GM20431 (cell line): ENCODE results near the gene ANKRD11.

Source experiments
- in situ Hi-C: fragments of 300-500 bp; cut with MseI, MboI; formaldehyde crosslinking; loops from one replicate; pipeline ENCODE4 v1.15.0; 2020; ENCODE audit warnings: low sequenced_read_pairs; ENCODE audit not compliant: unreplicated experiment

Gene ANKRD11

DNA sequence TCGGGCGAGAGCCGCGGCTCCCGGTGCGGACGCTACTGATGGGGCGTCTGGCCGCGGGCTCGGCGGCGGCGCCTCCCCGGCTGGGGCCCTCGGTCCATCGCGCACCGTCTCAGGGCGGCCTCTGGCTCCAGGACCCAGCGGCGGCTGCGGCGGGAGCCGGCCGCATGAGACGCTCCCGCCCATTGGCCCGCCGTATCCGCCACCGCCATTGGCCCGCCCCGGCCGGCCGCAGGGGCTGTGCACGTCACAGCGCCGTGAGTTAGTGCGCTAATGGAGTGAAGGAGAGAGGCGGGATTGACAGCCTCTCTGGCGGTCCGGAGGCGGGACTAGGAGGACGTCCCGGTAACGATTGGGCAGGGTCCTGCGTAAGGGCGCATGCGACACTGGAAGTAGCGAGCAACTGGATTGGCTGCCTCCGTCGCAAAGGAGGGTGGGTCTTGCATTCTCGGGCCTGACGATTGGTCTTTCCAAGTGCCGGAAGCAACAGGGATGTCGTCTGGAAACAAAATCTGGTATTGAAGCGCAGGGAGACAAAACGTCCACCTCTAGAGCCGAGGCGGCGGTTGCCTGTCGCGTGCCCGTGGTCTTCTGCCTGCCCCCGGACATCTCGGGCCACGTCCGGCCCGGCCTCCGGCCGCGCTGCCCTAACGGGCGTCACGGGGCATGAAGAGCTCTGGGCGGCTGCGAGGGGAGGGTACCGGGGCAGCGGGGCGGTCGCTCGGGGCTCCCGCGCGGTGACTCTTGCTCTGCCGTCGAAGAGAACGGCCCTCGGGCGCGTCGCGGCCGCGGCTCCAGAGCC lies at the start of gene ANKRD11:
ANKRD11 (minus strand) TSS at position 123 of the 799 bp plus-strand sequence. CDS start 173,542 bp downstream, outside the sequence.
- in situ Hi-C loops = no loop called here

DNA sequence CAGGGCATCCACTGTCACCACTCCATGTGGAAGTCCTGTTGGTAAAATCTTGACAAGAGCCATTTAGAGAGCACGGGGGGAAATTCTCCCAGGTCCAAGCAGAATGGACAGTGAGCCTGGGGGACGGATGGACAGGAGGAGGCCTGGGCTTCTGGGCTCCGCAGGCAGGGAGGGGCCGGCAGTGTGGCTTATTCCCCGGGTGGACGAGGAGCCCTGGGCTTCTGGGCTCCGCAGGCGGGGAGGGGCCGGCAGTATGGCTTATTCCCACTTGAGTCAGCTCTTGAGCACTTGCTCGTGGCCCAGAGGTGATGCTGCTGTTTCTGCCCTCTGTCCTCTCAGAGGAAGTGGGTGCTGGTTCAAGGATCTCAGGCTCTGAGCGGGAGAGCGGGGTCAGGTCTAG lies 47.9 kb upstream of the ANKRD11 start:
- in situ Hi-C loops = no loop called here

DNA sequence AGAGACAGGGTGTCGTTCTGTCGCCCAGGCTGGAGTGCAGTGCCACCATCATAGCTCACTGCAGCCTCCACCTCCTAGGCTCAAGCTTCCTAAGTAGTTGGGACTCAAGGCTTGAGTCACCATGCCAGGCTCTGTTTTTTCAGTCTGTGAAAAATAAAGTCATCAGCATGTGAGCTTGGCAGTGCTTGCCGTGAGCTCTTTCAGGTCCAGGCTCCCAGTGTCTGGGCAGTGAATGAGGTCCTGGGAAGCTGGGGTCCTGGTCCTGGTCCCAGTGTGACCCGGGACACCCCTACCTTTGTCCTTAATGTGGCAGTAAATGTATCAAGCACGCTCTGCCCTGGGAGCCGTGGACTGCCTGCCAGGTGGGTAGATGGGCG lies 47.2 kb upstream of the ANKRD11 start:
- in situ Hi-C loops = no loop called here

DNA sequence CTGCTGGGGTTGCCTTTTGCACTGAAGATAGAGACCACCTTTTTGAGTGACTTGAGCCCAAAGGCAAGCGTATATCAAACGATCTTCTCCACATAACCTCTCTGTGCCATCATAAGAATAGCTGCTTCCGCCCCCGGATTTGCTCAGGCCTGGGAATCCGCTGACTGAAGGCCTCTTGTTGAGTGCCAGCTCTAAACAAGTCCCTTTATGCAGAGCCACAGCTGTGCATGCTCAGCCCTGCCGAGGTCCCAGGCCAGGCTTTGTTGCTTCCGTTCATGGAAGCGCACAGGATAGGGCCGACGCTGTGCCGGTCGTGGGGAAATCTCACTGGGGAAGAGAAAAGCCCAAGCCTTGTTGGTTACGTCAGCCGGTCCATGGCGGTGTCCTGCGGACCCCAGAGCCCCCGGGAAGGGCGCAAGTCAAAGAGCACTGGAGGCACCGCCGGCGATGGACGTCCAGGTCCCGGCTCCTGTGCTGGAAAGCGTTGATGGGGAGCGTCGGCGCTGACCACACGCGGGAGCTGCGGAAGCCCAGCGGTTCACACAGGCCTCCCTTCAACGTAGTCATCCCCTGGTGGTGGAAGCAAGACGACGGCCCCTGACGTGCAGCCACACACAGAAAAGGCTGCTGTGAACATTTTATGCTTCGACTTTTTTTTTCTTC lies 46.7 kb upstream of the ANKRD11 start:
- in situ Hi-C loops = no loop called here

- in situ Hi-C loops = no loop called here
Measured at GRCh38 chr16:89536371-89536770, 46.0 kb upstream of the ANKRD11 start.

DNA sequence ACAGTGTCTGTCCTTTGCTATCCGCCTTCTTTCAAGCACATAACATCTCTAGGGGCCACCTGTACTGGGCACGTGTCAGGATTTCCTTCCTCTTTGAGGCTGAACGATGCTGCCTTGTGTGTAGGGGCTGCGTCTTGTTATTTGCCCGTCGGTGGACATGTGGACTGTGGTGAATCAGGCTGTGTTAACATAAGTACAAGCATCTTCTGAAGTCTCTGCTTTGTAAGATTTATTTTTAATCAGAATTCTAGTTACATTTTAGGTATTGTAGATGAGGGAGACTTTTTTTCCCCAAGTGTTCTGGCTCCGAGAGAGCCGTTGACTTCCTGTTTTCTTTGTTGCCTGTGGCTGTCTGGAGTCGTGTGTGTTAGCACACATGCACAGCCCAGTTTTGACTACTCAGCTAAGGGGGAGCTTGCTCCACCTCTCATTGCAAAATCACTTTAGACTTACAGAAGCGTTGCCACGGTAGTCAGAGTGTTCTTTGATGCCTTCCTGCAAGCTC lies 43.9 kb upstream of the ANKRD11 start:
- in situ Hi-C loops = no loop called here

- in situ Hi-C loops = no loop called here
Measured at GRCh38 chr16:89531821-89532526, 41.6 kb upstream of the ANKRD11 start.

DNA sequence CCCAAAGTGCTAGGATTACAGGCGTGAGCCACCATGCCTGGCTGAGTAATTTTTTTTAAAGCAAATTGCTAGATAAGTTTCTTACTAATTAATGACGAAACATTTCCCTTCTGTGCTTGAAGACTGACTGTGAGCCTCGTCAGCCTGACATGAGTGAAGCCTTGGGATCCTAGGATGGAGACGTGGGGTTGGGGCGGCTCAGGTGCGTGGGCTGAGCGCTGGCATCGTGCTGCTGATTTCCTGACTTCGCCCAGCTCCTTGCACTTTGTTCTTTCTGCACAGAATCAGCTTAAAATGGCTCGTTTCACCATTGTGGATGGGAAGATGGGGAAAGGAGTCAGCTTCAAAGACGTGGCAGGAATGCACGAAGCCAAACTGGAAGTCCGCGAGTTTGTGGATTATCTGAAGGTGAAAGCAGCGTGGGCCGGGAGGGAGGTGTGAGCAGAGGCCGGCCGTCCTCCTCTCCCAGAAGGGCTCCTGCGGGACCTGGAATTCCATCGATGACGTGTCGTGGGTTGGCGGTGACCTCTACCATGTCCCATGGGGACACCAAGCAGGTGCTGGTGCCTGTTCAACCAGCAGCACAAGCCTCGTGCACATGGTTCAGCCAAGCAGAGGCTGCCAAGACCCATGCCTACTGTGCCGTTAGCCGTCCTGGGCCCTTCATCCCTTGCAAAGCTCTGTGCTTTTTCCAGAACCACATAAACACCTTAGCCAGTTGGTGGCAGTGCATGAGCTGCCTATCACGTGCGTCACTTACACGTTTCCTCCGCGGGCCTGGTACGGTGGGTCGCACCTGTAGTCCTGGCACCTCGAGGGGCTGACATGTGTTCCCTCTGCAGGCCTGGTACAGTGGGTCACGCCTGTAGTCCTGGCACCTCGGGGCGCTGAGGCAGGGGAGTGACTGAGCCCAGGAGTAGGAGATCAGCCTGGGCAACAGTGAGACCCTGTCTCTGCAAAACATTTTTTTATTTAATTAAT lies 40.3 kb upstream of the ANKRD11 start:
- in situ Hi-C loops = no loop called here

- in situ Hi-C loops = no loop called here
Measured at GRCh38 chr16:89529097-89529496, 38.7 kb upstream of the ANKRD11 start.

- in situ Hi-C loops = no loop called here
Measured at GRCh38 chr16:89525146-89525913, 35.0 kb upstream of the ANKRD11 start.

DNA sequence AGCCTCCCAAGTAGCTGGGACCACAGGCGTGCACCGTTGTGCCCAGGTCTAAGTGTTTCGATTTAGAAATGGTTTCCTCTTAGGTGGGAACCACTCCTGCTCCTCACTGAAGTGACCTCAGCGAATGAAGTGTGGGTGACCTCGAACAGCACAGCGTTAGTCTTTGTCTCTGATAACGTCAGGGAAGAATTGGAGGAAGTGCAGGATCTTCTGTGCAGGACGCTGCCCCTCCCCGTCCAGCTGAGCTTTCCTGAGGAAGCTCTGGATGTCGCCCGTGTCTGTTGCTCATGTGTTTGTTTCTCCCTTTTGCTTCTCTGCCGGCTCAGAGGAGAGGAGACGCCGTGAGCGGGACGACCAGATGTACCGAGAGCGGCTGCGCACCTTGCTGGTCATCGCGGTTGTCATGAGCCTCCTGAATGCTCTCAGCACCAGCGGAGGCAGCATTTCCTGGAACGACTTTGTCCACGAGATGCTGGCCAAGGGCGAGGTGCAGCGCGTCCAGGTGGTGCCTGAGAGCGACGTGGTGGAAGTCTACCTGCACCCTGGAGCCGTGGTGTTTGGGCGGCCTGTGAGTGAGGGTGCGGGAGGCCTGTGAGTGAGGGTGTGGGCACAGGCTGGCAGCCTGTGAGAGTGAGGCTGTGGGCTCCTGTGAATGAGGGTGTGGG lies 33.5 kb upstream of the ANKRD11 start:
- in situ Hi-C loops = no loop called here

- in situ Hi-C loops = no loop called here
Measured at GRCh38 chr16:89522287-89522686, 31.9 kb upstream of the ANKRD11 start.

DNA sequence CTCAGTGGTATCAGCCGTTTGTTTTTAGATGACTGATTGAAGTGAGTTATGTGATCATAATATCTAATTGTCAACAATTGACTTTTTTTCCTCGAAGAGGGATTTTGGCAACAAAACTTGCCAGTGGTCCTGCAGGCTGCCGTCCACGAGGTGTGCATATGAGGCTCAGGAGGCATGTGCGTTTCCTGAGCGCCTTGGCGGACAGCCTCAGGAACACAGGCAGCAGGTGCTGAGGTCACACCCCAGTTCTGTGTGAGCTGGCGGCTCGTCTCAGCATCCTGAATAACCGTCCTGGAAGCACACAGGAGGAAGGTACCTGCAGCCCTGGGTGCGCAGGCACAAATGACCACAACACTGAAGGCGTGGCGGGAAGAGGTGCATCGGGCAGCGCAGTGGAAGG lies 29.5 kb upstream of the ANKRD11 start:
- in situ Hi-C loops = no loop called here

- in situ Hi-C loops = no loop called here
Measured at GRCh38 chr16:89517128-89517527, 26.8 kb upstream of the ANKRD11 start.

GRCh38 chr16:89512453-89512852 lies 22.1 kb upstream of the ANKRD11 start:
- in situ Hi-C loops = no loop called here

DNA sequence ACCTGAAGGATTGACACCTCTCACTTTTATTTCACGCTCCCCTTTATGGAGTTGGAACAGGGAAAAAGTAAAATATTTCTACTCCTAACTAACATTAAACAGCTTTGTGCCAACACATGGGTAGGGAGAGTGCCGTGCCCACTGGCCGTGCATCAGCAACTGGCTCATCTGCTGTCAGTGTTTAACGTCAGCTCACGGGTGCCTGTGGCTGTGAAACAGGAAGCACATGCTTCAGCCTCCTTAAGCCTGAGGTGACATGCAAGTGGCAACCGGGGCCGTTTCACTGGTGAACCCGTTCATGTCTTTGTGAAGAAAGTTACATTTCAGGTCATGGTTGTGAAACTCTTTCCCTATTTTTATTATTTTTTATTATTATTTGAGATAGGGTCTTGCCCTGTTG lies 21.0 kb upstream of the ANKRD11 start:
- in situ Hi-C loops = no loop called here

- in situ Hi-C loops = no loop called here
Measured at GRCh38 chr16:89510526-89510925, 20.2 kb upstream of the ANKRD11 start.

DNA sequence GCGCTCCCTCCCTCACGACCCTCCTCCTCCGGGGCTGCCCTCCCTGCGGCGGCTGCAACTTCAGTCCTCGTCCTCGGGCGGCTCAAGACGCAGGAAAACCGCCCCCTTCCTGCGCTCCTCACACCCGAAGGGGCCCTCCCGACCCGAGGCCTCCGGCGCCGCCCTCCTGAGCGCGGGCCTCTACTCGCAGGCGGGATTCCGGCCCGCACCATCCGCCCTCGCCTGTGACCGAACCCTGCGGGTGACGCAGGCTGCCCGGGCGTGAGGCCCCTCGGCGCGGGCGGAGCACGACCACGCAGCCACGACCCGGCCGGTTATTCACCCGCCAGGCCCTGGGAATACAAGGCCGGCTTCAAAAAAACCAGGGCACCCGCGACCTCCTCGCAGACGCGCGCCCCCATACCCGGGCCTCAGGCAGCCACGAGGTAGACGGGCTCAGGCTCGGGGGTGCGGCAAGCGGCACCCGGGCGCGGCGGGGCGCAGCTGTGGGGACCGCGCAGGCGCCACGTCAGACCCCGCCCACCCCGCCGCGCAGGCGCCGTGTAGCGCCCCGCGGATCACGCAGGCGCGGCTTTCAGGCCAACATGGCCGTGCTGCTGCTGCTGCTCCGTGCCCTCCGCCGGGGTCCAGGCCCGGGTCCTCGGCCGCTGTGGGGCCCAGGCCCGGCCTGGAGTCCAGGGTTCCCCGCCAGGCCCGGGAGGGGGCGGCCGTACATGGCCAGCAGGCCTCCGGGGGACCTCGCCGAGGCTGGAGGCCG lies 17.7 kb upstream of the ANKRD11 start, which contains the start of gene SPG7:
SPG7 (plus strand) TSS at position 570 of the 757 bp plus-strand sequence; CDS start at position 585, 15 bp downstream.
- in situ Hi-C loops = no loop called here
